OCI-LY7 (cell line): ENCODE data around the gene PFAS. TPM values are rescaled to one million over a fixed set of nuclear protein-coding genes. Genes with fewer than 3 reads are reported as not detected.

ENCODE experiments used
- BruUV-seq: library from RNA; stranded (reverse); fragments of 400-500 nt; replicated peaks from 2 replicates; lab custom pipeline; 2021; lab: Mats Ljungman, UMichigan
- CTCF ChIA-PET: fragments of 300-600 bp; sonication (Branson Sonifier 250); formaldehyde crosslinking; loops from one replicate; lab custom pipeline; 2022; ENCODE audit warnings: antibody characterized with exemption; ENCODE audit not compliant: unreplicated experiment; lab: Charles Lee
- POLR2A ChIA-PET: fragments of 300-600 bp; sonication (Branson Sonifier 250); formaldehyde crosslinking; loops from one replicate; lab custom pipeline; 2022; ENCODE audit warnings: antibody characterized with exemption; lab: Charles Lee
- DNase-seq: peaks from one replicate; pipeline ENCODE4 v3.0.0-alpha.2; 2015; ENCODE audit warnings: low spot score
- H2AFZ ChIP-seq: fragments of 200-600 bp; sonication (generic), shearing (Covaris generic); 2 replicates; pipeline ENCODE4 v1.6.1; 2014; ENCODE audit warnings: mild to moderate bottlenecking, antibody characterized with exemption, low read length, moderate library complexity
- H3K27ac ChIP-seq: fragments of 200-600 bp; sonication (generic); 2 replicates; pipeline ENCODE4 v1.5.1; 2014; ENCODE audit warnings: mixed run types, low read depth, mild to moderate bottlenecking, moderate library complexity, low read length, inconsistent platforms; ENCODE audit not compliant: poor library complexity, severe bottlenecking
- H3K36me3 ChIP-seq: fragments of 200-600 bp; sonication (generic); 2 replicates; pipeline ENCODE4 v1.6.1; 2014; ENCODE audit warnings: mild to moderate bottlenecking, antibody characterized with exemption, low read length, moderate library complexity, mixed read lengths; ENCODE audit not compliant: insufficient read depth
- H3K4me1 ChIP-seq: fragments of 200-600 bp; sonication (generic); 2 replicates; pipeline ENCODE4 v1.5.1; 2014; ENCODE audit warnings: mild to moderate bottlenecking, low read length; ENCODE audit not compliant: insufficient read depth, poor library complexity, severe bottlenecking
- H3K4me2 ChIP-seq: fragments of 200-600 bp; sonication (generic); 2 replicates; pipeline ENCODE4 v1.6.1; 2014; ENCODE audit warnings: mild to moderate bottlenecking, low read length
- H3K4me3 ChIP-seq: fragments of 200-600 bp; sonication (generic); 2 replicates; pipeline ENCODE4 v1.5.1; 2014; ENCODE audit warnings: mild to moderate bottlenecking, low read depth, low read length; ENCODE audit not compliant: poor library complexity, severe bottlenecking
- H3K79me2 ChIP-seq: fragments of 200-600 bp; sonication (generic); 2 replicates; pipeline ENCODE4 v1.6.1; 2016; ENCODE audit warnings: low read depth, mild to moderate bottlenecking, low read length, moderate library complexity, mixed read lengths; ENCODE audit not compliant: insufficient read depth
- H3K9me2 ChIP-seq: fragments of 200-600 bp; sonication (generic); 2 replicates; pipeline ENCODE4 v1.6.1; 2016; ENCODE audit warnings: mild to moderate bottlenecking, low read length, mixed read lengths; ENCODE audit not compliant: insufficient read depth
- H3K9me3 ChIP-seq: fragments of 200-600 bp; sonication (generic); 2 replicates; pipeline ENCODE4 v1.6.1; 2014; ENCODE audit warnings: mild to moderate bottlenecking, mixed run types, low read length, mixed read lengths
- H4K20me1 ChIP-seq: fragments of 200-600 bp; sonication (generic); 2 replicates; pipeline ENCODE4 v1.6.1; 2014; ENCODE audit warnings: mild to moderate bottlenecking, antibody characterized with exemption, low read length, moderate library complexity, mixed read lengths; ENCODE audit not compliant: insufficient read depth
- CTCF ChIP-seq: fragments of 200-600 bp; sonication (generic); conservative IDR thresholded peaks from 2 replicates; pipeline ENCODE4 v1.5.1; 2014; ENCODE audit warnings: mild to moderate bottlenecking, antibody characterized with exemption, low read length, moderate library complexity, mixed read lengths
- EZH2phosphoT487 ChIP-seq: fragments of 200-600 bp; sonication (generic); IDR thresholded peaks from 2 replicates; pipeline ENCODE4 v1.6.1; 2018; ENCODE audit warnings: low read depth, borderline replicate concordance, mild to moderate bottlenecking, mixed run types, antibody characterized with exemption, low read length, moderate library complexity, mixed read lengths
- intact Hi-C: fragments of 100-400 bp; cut with micrococcal nuclease; formaldehyde crosslinking; loops from one replicate; pipeline ENCODE4 v1.10.0; 2022; ENCODE audit not compliant: unreplicated experiment
- total RNA-seq, 2 experiments: library from RNA; depleted of rRNA in 1 of 2; stranded (reverse); fragments of >200 nt in 1 of 2; shearing (Covaris generic) in 1 of 2; gene quantifications; 2 replicates each; pipeline ENCODE4 v1.2.3, GENCODE V29; 2014 to 2022

Gene PFAS
- total RNA-seq, 2 experiments from 2014 or later: 114 to 180 TPM

GRCh38 chr17:8272421-8272820, 23.3 kb downstream of the PFAS start:
- no peak overlapping the region for H3K4me3 ChIP-seq
- CTCF ChIA-PET: no interaction called here
- no TSS peak for BruUV-seq
- POLR2A ChIA-PET: interaction anchor here (0.7 to 1.1 kb wide), 2 partner anchors 12 to 13 kb away, joined by 5 to 8 read pairs; no protein-coding TSS in a partner anchor
- no peaks in the 10 kb centered on the region for H3K9me3 ChIP-seq
- H4K20me1 ChIP-seq: no peaks in the 10 kb centered on the region
- no peak overlapping the region for H3K4me2 ChIP-seq
- no peak for DNase-seq
- H3K79me2 ChIP-seq: no peaks in the 10 kb centered on the region
- no peaks in the 10 kb centered on the region for H3K9me2 ChIP-seq
- no peaks in the 10 kb centered on the region for H3K4me1 ChIP-seq
- TF ChIP-seq CTCF (no peak), EZH2phosphoT487 (no peak)
- H3K36me3 ChIP-seq: peaks cover 50% of the 10 kb centered on the region
- intact Hi-C loops: no loop called here
- no peak overlapping the region for H2AFZ ChIP-seq
- H3K27ac ChIP-seq: no peak overlapping the region

GRCh38 chr17:8273884-8274444, 24.9 kb downstream of the PFAS start:
- ChIA-PET CTCF (no interaction called here), POLR2A (interaction anchor here (0.9 kb wide), 1 partner anchor 55 kb away, joined by 5 read pairs; no protein-coding TSS in a partner anchor)
- Histone ChIP-seq H3K27ac (no peak overlapping the region), H3K79me2 (no peaks in the 10 kb centered on the region), H4K20me1 (no peaks in the 10 kb centered on the region), H3K36me3 (peaks cover 38% of the 10 kb centered on the region), H3K9me2 (no peaks in the 10 kb centered on the region), H3K4me1 (no peaks in the 10 kb centered on the region), H3K4me2 (no peak overlapping the region), H3K9me3 (no peaks in the 10 kb centered on the region), H3K4me3 (no peak overlapping the region), H2AFZ (no peak overlapping the region)
- TF ChIP-seq CTCF (no peak), EZH2phosphoT487 (no peak)
- intact Hi-C loops: no loop called here
- BruUV-seq: no TSS peak
- DNase-seq: no peak

- intact Hi-C loops: no loop called here
- POLR2A ChIA-PET: interaction anchor here (0.6 kb wide), 1 partner anchor 461 kb away, joined by 3 read pairs; no protein-coding TSS in a partner anchor
- no peaks in the 10 kb centered on the region for H3K79me2 ChIP-seq
- peaks cover 30% of the 10 kb centered on the region for H3K36me3 ChIP-seq
- TF ChIP-seq EZH2phosphoT487 (no peak), CTCF (no peak)
- no peaks in the 10 kb centered on the region for H3K9me2 ChIP-seq
- H3K9me3 ChIP-seq: no peaks in the 10 kb centered on the region
- CTCF ChIA-PET: no interaction called here
- DNase-seq: no peak
- no TSS peak for BruUV-seq
- H3K4me3 ChIP-seq: no peak overlapping the region
- H3K4me2 ChIP-seq: no peak overlapping the region
- H2AFZ ChIP-seq: no peak overlapping the region
- no peaks in the 10 kb centered on the region for H4K20me1 ChIP-seq
- H3K27ac ChIP-seq: no peak overlapping the region
- no peaks in the 10 kb centered on the region for H3K4me1 ChIP-seq
Observed at GRCh38 chr17:8274816-8275215, 25.7 kb downstream of the PFAS start.
